AG04450 (cell line): ENCODE measurements around the gene C19orf53. TPM values are rescaled to one million over a fixed set of nuclear protein-coding genes. Genes with fewer than 3 reads are reported as not detected.

ENCODE experiments used
- CTCF ChIA-PET: fragments of 300-600, 350-600 bp; formaldehyde crosslinking; extraction: SDS; loops from one replicate; lab custom pipeline; 2022; ENCODE audit warnings: antibody characterized with exemption, inconsistent platforms; lab: Charles Lee
- POLR2A ChIA-PET: fragments of 350-600 bp; formaldehyde crosslinking; extraction: SDS; loops from one replicate; lab custom pipeline; 2021; ENCODE audit warnings: antibody characterized with exemption, inconsistent platforms; lab: Yijun Ruan, JAX
- DNase-seq: peaks from one replicate; pipeline ENCODE4 v3.0.0-alpha.2; 2011; ENCODE audit warnings: low read depth, low spot score
- H3K27ac ChIP-seq: one replicate; pipeline ENCODE4 v1.5.1; 2012; ENCODE audit warnings: low read depth, low read length, control low read depth
- H3K27me3 ChIP-seq: one replicate; pipeline ENCODE4 v1.6.0; 2012; ENCODE audit warnings: low read length; ENCODE audit not compliant: control insufficient read depth, insufficient read depth
- H3K4me3 ChIP-seq: 2 replicates; pipeline ENCODE4 v1.5.1; 2011; ENCODE audit warnings: mild to moderate bottlenecking, low read depth, low read length, control low read depth
- H3K9me3 ChIP-seq: 2 replicates; pipeline ENCODE4 v1.5.1; 2012; ENCODE audit warnings: low read length; ENCODE audit not compliant: control insufficient read depth, insufficient read depth
- CTCF ChIP-seq: IDR thresholded peaks from 2 replicates; pipeline ENCODE4 v1.5.1; 2011; ENCODE audit warnings: low read depth, low read length, control low read depth, inconsistent platforms
- polyA plus RNA-seq: library from polyadenylated mRNA; depleted of rRNA; stranded (reverse); fragments of >200 nt; gene quantifications from 2 replicates; pipeline ENCODE4 v1.2.3, GENCODE V29; 2011

The C19orf53 gene
- polyA plus RNA-seq, 1 experiment = 145 TPM

- DNase-seq = no peak
- no peaks in the 10 kb centered on the region for H3K27me3 ChIP-seq
- H3K9me3 ChIP-seq = peaks cover 2% of the 10 kb centered on the region; the same call in 1 of the 2 replicates
- ChIA-PET CTCF (no interaction called here), POLR2A (no interaction called here)
- H3K4me3 ChIP-seq = no peak overlapping the region
- H3K27ac ChIP-seq = no peak overlapping the region
- TF ChIP-seq CTCF = no peak
Observed at GRCh38 chr19:13807421-13808021, 33.3 kb downstream of the C19orf53 start.

- Histone ChIP-seq H3K27ac (no peak overlapping the region), H3K27me3 (no peaks in the 10 kb centered on the region), H3K9me3 (peaks cover 5% of the 10 kb centered on the region; the same call in 1 of the 2 replicates), H3K4me3 (no peak overlapping the region)
- no peak for TF ChIP-seq CTCF
- CTCF ChIA-PET = no interaction called here
- POLR2A ChIA-PET = no interaction called here
- no peak for DNase-seq
Observed at GRCh38 chr19:13808856-13809255, 34.6 kb downstream of the C19orf53 start.

GRCh38 chr19:13812544-13812943, 38.3 kb downstream of the C19orf53 start:
- no peak overlapping the region for H3K4me3 ChIP-seq
- ChIA-PET POLR2A (no interaction called here), CTCF (no interaction called here)
- H3K27me3 ChIP-seq = no peaks in the 10 kb centered on the region
- no peak overlapping the region for H3K27ac ChIP-seq
- no peak for DNase-seq
- H3K9me3 ChIP-seq = peaks cover 3% of the 10 kb centered on the region; the same call in 1 of the 2 replicates
- TF ChIP-seq CTCF = no peak

- DNase-seq = no peak
- TF ChIP-seq CTCF = no peak
- ChIA-PET CTCF (interaction anchor here (0.6 kb wide), 1 partner anchor 17 kb away, joined by 3 read pairs; no protein-coding TSS in a partner anchor), POLR2A (no interaction called here)
- Histone ChIP-seq H3K4me3 (no peak overlapping the region), H3K9me3 (peaks cover 5% of the 10 kb centered on the region; the same call in 1 of the 2 replicates), H3K27ac (peak overlapping the region; percentile 11), H3K27me3 (no peaks in the 10 kb centered on the region)
Observed at GRCh38 chr19:13813147-13813546, 38.9 kb downstream of the C19orf53 start.

- no peak for TF ChIP-seq CTCF
- H3K27ac ChIP-seq = no peak overlapping the region
- DNase-seq = no peak
- CTCF ChIA-PET = no interaction called here
- H3K27me3 ChIP-seq = no peaks in the 10 kb centered on the region
- POLR2A ChIA-PET = no interaction called here
- peaks cover 7% of the 10 kb centered on the region; the same call in 1 of the 2 replicates for H3K9me3 ChIP-seq
- H3K4me3 ChIP-seq = no peak overlapping the region
Observed at GRCh38 chr19:13814550-13814949, 40.3 kb downstream of the C19orf53 start.
